ENCODE results near the gene PPP1R1B.

DNA sequence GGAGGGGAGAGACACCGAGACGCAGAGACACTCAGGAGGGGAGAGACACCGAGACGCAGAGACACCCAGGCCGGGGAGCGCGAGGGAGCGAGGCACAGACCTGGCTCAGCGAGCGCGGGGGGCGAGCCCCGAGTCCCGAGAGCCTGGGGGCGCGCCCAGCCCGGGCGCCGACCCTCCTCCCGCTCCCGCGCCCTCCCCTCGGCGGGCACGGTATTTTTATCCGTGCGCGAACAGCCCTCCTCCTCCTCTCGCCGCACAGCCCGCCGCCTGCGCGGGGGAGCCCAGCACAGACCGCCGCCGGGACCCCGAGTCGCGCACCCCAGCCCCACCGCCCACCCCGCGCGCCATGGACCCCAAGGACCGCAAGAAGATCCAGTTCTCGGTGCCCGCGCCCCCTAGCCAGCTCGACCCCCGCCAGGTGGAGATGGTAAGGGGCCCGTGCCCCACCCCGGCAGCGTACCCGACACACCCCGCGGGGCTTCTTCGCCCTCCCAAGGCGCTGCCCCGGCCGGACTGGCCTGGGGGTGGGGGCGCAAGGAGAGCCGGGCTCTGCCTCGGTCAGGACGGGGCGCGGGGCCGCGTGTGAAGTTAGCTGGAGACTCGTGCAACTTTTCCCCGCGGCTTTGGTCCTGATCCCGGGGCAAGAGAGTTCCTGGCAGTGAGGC, 427 bp downstream of the PPP1R1B start:
- no peak for TF ChIP-seq EP300 (IDR thresholded peaks at IDR 0.05)
- no peak for TF ChIP-seq POLR2A (IDR thresholded peaks at IDR 0.05)
- TF ChIP-seq, protein P1, sequence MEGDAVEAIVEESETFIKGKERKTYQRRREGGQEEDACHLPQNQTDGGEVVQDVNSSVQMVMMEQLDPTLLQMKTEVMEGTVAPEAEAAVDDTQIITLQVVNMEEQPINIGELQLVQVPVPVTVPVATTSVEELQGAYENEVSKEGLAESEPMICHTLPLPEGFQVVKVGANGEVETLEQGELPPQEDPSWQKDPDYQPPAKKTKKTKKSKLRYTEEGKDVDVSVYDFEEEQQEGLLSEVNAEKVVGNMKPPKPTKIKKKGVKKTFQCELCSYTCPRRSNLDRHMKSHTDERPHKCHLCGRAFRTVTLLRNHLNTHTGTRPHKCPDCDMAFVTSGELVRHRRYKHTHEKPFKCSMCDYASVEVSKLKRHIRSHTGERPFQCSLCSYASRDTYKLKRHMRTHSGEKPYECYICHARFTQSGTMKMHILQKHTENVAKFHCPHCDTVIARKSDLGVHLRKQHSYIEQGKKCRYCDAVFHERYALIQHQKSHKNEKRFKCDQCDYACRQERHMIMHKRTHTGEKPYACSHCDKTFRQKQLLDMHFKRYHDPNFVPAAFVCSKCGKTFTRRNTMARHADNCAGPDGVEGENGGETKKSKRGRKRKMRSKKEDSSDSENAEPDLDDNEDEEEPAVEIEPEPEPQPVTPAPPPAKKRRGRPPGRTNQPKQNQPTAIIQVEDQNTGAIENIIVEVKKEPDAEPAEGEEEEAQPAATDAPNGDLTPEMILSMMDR (IDR thresholded peaks at IDR 0.05) = no peak
- TF ChIP-seq POLR2AphosphoS5 (IDR thresholded peaks at IDR 0.05) = no peak

Data from sigmoid colon (tissue), 4 donors.